Motor neuron (in vitro differentiated cells): Measurements from ENCODE around the gene ANO6. TPM values are rescaled to one million over a fixed set of nuclear protein-coding genes. Genes with fewer than 3 reads are reported as not detected.
A peak's percentile ranks its signal among the peaks of the same experiment; 100 is the strongest.
"Not testable (repeated sequence)": the region's sequence is repeated elsewhere in the genome, so short reads cannot be mapped to it uniquely, and the experiment has no call there.

ENCODE experiments used
- ATAC-seq, 8 experiments: fragments of 200-7000 bp; cut with Tn5 transposase; replicated peaks in 6 of 8; 2 replicates each; pipeline ENCODE4 v1.8.0; 2021; ENCODE audit warnings: mild to moderate bottlenecking in 8 of 8, moderate library complexity in 8 of 8
- H3K27ac ChIP-seq, 2 donors: fragments of 250-450 bp; sonication (Bioruptor Pico); 2 replicates each; pipeline ENCODE4 v1.9.0; 2021; ENCODE audit warnings: antibody characterized with exemption in 2 of 2, mild to moderate bottlenecking in 2 of 2, moderate library complexity in 1 of 2
- H3K4me1 ChIP-seq, 2 donors: fragments of 250-450 bp; sonication (Bioruptor Pico); replicated peaks in 1 of 2; 2 replicates each; pipeline ENCODE4 v1.6.1; 2021; ENCODE audit warnings: antibody characterized with exemption in 2 of 2, mild to moderate bottlenecking in 2 of 2, moderate library complexity in 1 of 2
- H3K4me3 ChIP-seq, 5 donors: fragments of 250-450 bp; sonication (Bioruptor Pico); 2 replicates each; pipeline ENCODE4 v1.9.0; 2021; ENCODE audit warnings: antibody characterized with exemption in 5 of 5, mild to moderate bottlenecking in 5 of 5, moderate library complexity in 4 of 5
- WGBS, 10 experiments: fragments of 450-650 bp; shearing (Covaris generic); methylation state at CpG; one replicate each; pipeline ENCODE4 v1.0.0; 2022; 5-methylcytosine and 5-hydroxymethylcytosine counted together
- in situ Hi-C, 9 experiments: fragments of 400-800 bp; cut with MboI; loops; one replicate each; pipeline ENCODE4 v1.15.0; 2021; ENCODE audit warnings: low sequenced_read_pairs in 9 of 9, low pct_unique_long_range_greater_than_20kb in 2 of 9; ENCODE audit not compliant: unreplicated experiment in 9 of 9
- total RNA-seq, 8 experiments: library from RNA; unstranded; fragments of 300-600 nt; gene quantifications; 2 replicates each; pipeline versions ENCODE4 v1.2.3 to v1.2.4, GENCODE V29; 2022

Gene ANO6
- total RNA-seq, 8 experiments from 2014 or later = 13.2 to 64.7 (median 27.4) TPM

- in situ Hi-C loops = no loop called here
Observed at GRCh38 chr12:45357539-45358417, 141.9 kb downstream of the ANO6 start.

GRCh38 chr12:45362291-45362690 is 146.4 kb downstream of the ANO6 start:
- H3K4me1 ChIP-seq = no peaks in the 10 kb centered on the region
- in situ Hi-C loops = no loop called here

More at GRCh38 chr12:45357539-45358417, 141.9 kb downstream of the ANO6 start:
- Histone ChIP-seq H3K27ac (no peak overlapping the region), H3K4me1 (no peaks in the 10 kb centered on the region), H3K4me3 (no peak overlapping the region)
- no peak for ATAC-seq
- 40 to 100% (median 85%) methylated on average over 1 to 4 of the region's 4 CpGs; no CpG with 5 or more reads in 2 of the 10 experiments for WGBS, 10 experiments

GRCh38 chr12:45363903-45364302 is 148.0 kb downstream of the ANO6 start:
- no peak overlapping the region for H3K4me3 ChIP-seq
- H3K4me1 ChIP-seq = no peaks in the 10 kb centered on the region
- in situ Hi-C loops = no loop called here
- ATAC-seq = no peak
- no peak overlapping the region for H3K27ac ChIP-seq

More at GRCh38 chr12:45362291-45362690, 146.4 kb downstream of the ANO6 start:
- ATAC-seq = no peak
- no peak overlapping the region for H3K4me3 ChIP-seq
- no peak overlapping the region for H3K27ac ChIP-seq

- WGBS, 10 experiments = 50 to 100% (median 100%) methylated on average over 1 to 3 of the region's 3 CpGs; no CpG with 5 or more reads in 1 of the 10 experiments
- Histone ChIP-seq H3K4me1 (no peaks in the 10 kb centered on the region), H3K27ac (no peak overlapping the region), H3K4me3 (no peak overlapping the region)
- in situ Hi-C loops = no loop called here
- ATAC-seq = peak in 3 of 8 experiments; percentile 63 to 96 (median 94)
Observed at GRCh38 chr12:45368841-45369489, 153.1 kb downstream of the ANO6 start.

GRCh38 chr12:45377815-45378214 is 161.9 kb downstream of the ANO6 start:
- in situ Hi-C loops = loop anchor here in 4 of 9 experiments (25.0 kb wide), 2 partner anchors 166 to 191 kb away; partner anchors contain the start of gene ANO6 (in 1 of the 4)
- Histone ChIP-seq H3K4me3 (no peak overlapping the region), H3K4me1 (no peaks in the 10 kb centered on the region), H3K27ac (no peak overlapping the region)
- WGBS, 10 experiments = 10 to 100% (median 100%) methylated on average over 1 of the region's 1 CpG
- no peak for ATAC-seq

- in situ Hi-C loops = loop anchor here in 4 of 9 experiments (25.0 kb wide), 2 partner anchors 167 to 192 kb away; partner anchors contain the start of gene ANO6 (in 1 of the 4)
Observed at GRCh38 chr12:45379261-45379660, 163.4 kb downstream of the ANO6 start.

GRCh38 chr12:45381351-45381750 is 165.5 kb downstream of the ANO6 start:
- in situ Hi-C loops = loop anchor here in 4 of 9 experiments (25.0 kb wide), 2 partner anchors 169 to 194 kb away; partner anchors contain the start of gene ANO6 (in 1 of the 4)
- Histone ChIP-seq H3K4me3 (no peak overlapping the region), H3K27ac (no peak overlapping the region), H3K4me1 (no peaks in the 10 kb centered on the region)
- ATAC-seq = peak in 1 of 8 experiments; percentile 28
- WGBS, 10 experiments = 33 to 100% (median 100%) methylated on average over 1 to 4 of the region's 4 CpGs; no CpG with 5 or more reads in 3 of the 10 experiments

More at GRCh38 chr12:45379261-45379660, 163.4 kb downstream of the ANO6 start:
- 56 to 100% (median 95%) methylated on average over 2 to 5 of the region's 5 CpGs; no CpG with 5 or more reads in 1 of the 10 experiments for WGBS, 10 experiments
- Histone ChIP-seq H3K4me1 (no peaks in the 10 kb centered on the region), H3K4me3 (no peak overlapping the region), H3K27ac (no peak overlapping the region)
- no peak for ATAC-seq

- in situ Hi-C loops = loop anchor here in 4 of 9 experiments (25.0 kb wide), 2 partner anchors 176 to 201 kb away; partner anchors contain the start of gene ANO6 (in 1 of the 4)
- Histone ChIP-seq H3K4me1 (no peaks in the 10 kb centered on the region), H3K4me3 (no peak overlapping the region), H3K27ac (no peak overlapping the region)
- WGBS, 10 experiments = 29 to 71% (median 51%) methylated on average over 1 of the region's 1 CpG; no CpG with 5 or more reads in 2 of the 10 experiments
- ATAC-seq = peak in 4 of 8 experiments; percentile 32 to 60 (median 39)
Observed at GRCh38 chr12:45388545-45388944, 172.7 kb downstream of the ANO6 start.

GRCh38 chr12:45389426-45389825 is 173.5 kb downstream of the ANO6 start:
- 82 to 100% (median 94%) methylated on average over 1 to 3 of the region's 3 CpGs for WGBS, 10 experiments
- no peak for ATAC-seq
- Histone ChIP-seq H3K27ac (no peak overlapping the region), H3K4me1 (no peaks in the 10 kb centered on the region), H3K4me3 (no peak overlapping the region)
- in situ Hi-C loops = loop anchor here in 4 of 9 experiments (25.0 kb wide), 2 partner anchors 177 to 202 kb away; partner anchors contain the start of gene ANO6 (in 1 of the 4)

GRCh38 chr12:45397499-45397898 is 181.6 kb downstream of the ANO6 start:
- in situ Hi-C loops = loop anchor here in 4 of 9 experiments (25.0 kb wide), 2 partner anchors 185 to 210 kb away; partner anchors contain the start of gene ANO6 (in 1 of the 4)
- not testable (repeated sequence) for H3K4me1 ChIP-seq, H3K27ac ChIP-seq, ATAC-seq, H3K4me3 ChIP-seq
- 94 to 100% (median 100%) methylated on average over 1 to 4 of the region's 4 CpGs; no CpG with 5 or more reads in 7 of the 10 experiments for WGBS, 10 experiments

GRCh38 chr12:45398552-45398951 is 182.7 kb downstream of the ANO6 start:
- no peak overlapping the region for H3K4me3 ChIP-seq
- peak in 1 of 8 experiments; percentile 91 for ATAC-seq
- in situ Hi-C loops = loop anchor here in 4 of 9 experiments (25.0 kb wide), 2 partner anchors 186 to 211 kb away; partner anchors contain the start of gene ANO6 (in 1 of the 4)
- 6 to 100% (median 93%) methylated on average over 1 to 4 of the region's 4 CpGs for WGBS, 10 experiments
- no peak overlapping the region for H3K27ac ChIP-seq
- no peaks in the 10 kb centered on the region for H3K4me1 ChIP-seq

- ATAC-seq = no peak
- Histone ChIP-seq H3K4me3 (no peak overlapping the region), H3K27ac (no peak overlapping the region), H3K4me1 (no peaks in the 10 kb centered on the region)
- in situ Hi-C loops = no loop called here
- WGBS, 10 experiments = 50 to 100% (median 91%) methylated on average over 1 to 2 of the region's 2 CpGs; no CpG with 5 or more reads in 3 of the 10 experiments
Observed at GRCh38 chr12:45400991-45401390, 185.1 kb downstream of the ANO6 start.
